ENCODE data around the gene TRPM1. TPM values are rescaled to one million over a fixed set of nuclear protein-coding genes. Genes with fewer than 3 reads are reported as not detected.

Gene TRPM1
- total and polyA plus RNA-seq, 9 of the 15 experiments (the other 6 are each of a cell fraction or from before 2014, with no cell fraction given): 0.01 to 0.06 (median 0.03) TPM; not detected in 5

GRCh38 chr15:30956216-30957124 is 145.1 kb downstream of the TRPM1 start:
- ATAC-seq: no peak
- intact Hi-C loops (cut with micrococcal nuclease): no loop called here
- ChIA-PET POLR2A (no interaction called here), CTCF (ENCODE audit: low intra/inter-chr PET ratio) (no interaction called here)
- no peak overlapping the region for H2AFZ ChIP-seq (ENCODE audit: low read depth, low read length)
- no peak overlapping the region for H3K4me3 ChIP-seq
- in situ Hi-C loops (cut with MboI): no loop called here
- H3K27me3 ChIP-seq (ENCODE audit: control insufficient read depth in 2 of 2, insufficient read depth in 2 of 2, low read length in 2 of 2): no peaks in the 10 kb centered on the region
- no TSS peak for BruUV-seq (replicated peaks)
- 78% methylated on average over 6 of the region's 6 CpGs for WGBS (ENCODE audit: insufficient coverage, low coverage, missing lambda C conversion rate)
- no peaks in the 10 kb centered on the region for H3K9me3 ChIP-seq (replicated peaks; ENCODE audit: control insufficient read depth, insufficient read depth, low read depth, low read length)
- H3K36me3 ChIP-seq (ENCODE audit: control insufficient read depth, insufficient read depth, low read length): peaks cover 39% of the 10 kb centered on the region
- H4K20me1 ChIP-seq (replicated peaks; ENCODE audit: control insufficient read depth, insufficient read depth, low read length): no peaks in the 10 kb centered on the region
- H3K4me1 ChIP-seq (replicated peaks in 1 of 2; ENCODE audit: control insufficient read depth in 2 of 2, insufficient read depth in 2 of 2, low read length in 2 of 2): peaks cover 4 to 9% of the 10 kb centered on the region in 2 experiments; a peak in 4 of 5 replicates
- no peak overlapping the region for H3K9ac ChIP-seq (ENCODE audit: insufficient read depth in 1 of 2, low read depth in 2 of 2, low read length in 2 of 2)
- H3K79me2 ChIP-seq (ENCODE audit: control insufficient read depth, insufficient read depth, low read length): no peaks in the 10 kb centered on the region
- peak in 1 of 4 experiments; percentile 4 for DNase-seq (ENCODE audit: extremely low read depth in 1 of 4, low spot score in 3 of 4)
- FAIRE-seq: no peak
- H3K27ac ChIP-seq (ENCODE audit: extremely low read depth, low read depth, low read length): no peak overlapping the region
- H3K4me2 ChIP-seq (ENCODE audit: insufficient read depth, low read length): no peak overlapping the region
- no peaks in the 10 kb centered on the region for H3K9me1 ChIP-seq (ENCODE audit: control insufficient read depth, insufficient read depth, low read length)
- no peak for TF ChIP-seq MXI1 (IDR thresholded peaks at IDR 0.05; ENCODE audit: low read depth, low read length)
- no peak for TF ChIP-seq TAF7 (tag; IDR thresholded peaks at IDR 0.05)
- TF ChIP-seq NELFE (IDR thresholded peaks at IDR 0.05; ENCODE audit: insufficient read depth, insufficient read length): no peak
- peak; percentile 63 for TF ChIP-seq ATF3 (IDR thresholded peaks at IDR 0.05)
- no peak for TF ChIP-seq ATF3 (CRISPR knock-in tag; conservative IDR thresholded peaks at IDR 0.05)
- TF ChIP-seq ATF7 (IDR thresholded peaks at IDR 0.05): peak; percentile 58
- TF ChIP-seq ZNF696 (CRISPR knock-in tag; conservative IDR thresholded peaks at IDR 0.05): no peak
- peak; percentile 11; the same call in 1 of the 2 replicates for TF ChIP-seq JUND (IDR thresholded peaks at IDR 0.05; ENCODE audit: borderline replicate concordance, low read depth, low read length)
- TF ChIP-seq JUND (tag; IDR thresholded peaks at IDR 0.05; ENCODE audit: borderline replicate concordance, low read depth, low read length): no peak
- TF ChIP-seq RBM17 (IDR thresholded peaks at IDR 0.05; ENCODE audit: borderline replicate concordance, low read depth, low read length): no peak
- TF ChIP-seq NKRF (IDR thresholded peaks at IDR 0.05; ENCODE audit: borderline replicate concordance): no peak
- no peak for TF ChIP-seq ZNF57 (CRISPR knock-in tag; IDR thresholded peaks at IDR 0.05)
- peak; percentile 65 for TF ChIP-seq RBM25 (IDR thresholded peaks at IDR 0.05; ENCODE audit: low read depth, low read length, severe bottlenecking)
- peak; percentile 44; the same call in 1 of the 2 replicates for TF ChIP-seq USF2 (CRISPR knock-in tag; IDR thresholded peaks at IDR 0.05)
- peak; percentile 52; the same call in 1 of the 2 replicates for TF ChIP-seq CEBPB (tag; IDR thresholded peaks at IDR 0.05)
- no peak for TF ChIP-seq ARNT (IDR thresholded peaks at IDR 0.05)
- TF ChIP-seq SNRNP70 (optimal IDR thresholded peaks at IDR 0.05; ENCODE audit: low read depth, low read length): no peak
- TF ChIP-seq CEBPG (CRISPR knock-in tag; IDR thresholded peaks at IDR 0.05): no peak
- TF ChIP-seq CEBPG (tag; conservative IDR thresholded peaks at IDR 0.05 in 1 of 2, IDR thresholded peaks at IDR 0.05 in 1 of 2): peak in 1 of 2 experiments; percentile 62; a peak in 2 of 4 replicates
